ENCODE results near the gene PAX7.
"Not testable (repeated sequence)": the region's sequence is repeated elsewhere in the genome, so short reads cannot be mapped to it uniquely, and the experiment has no call there.

Gene PAX7

GRCh38 chr1:18684303-18684702 lies 53.7 kb downstream of the PAX7 start:
- H3K27ac Mint-ChIP-seq, result no peak overlapping the region
- H3K27me3 Mint-ChIP-seq, result peaks cover 1% of the 10 kb centered on the region
- no peaks in the 10 kb centered on the region for H3K4me1 Mint-ChIP-seq (ENCODE audit: low read depth)
- H3K9me3 Mint-ChIP-seq (ENCODE audit: low read depth), result no peaks in the 10 kb centered on the region
- no peaks in the 10 kb centered on the region for H3K36me3 Mint-ChIP-seq
- no peak overlapping the region for H3K4me3 Mint-ChIP-seq

- Mint-ChIP-seq H3K27me3 (peaks cover 2% of the 10 kb centered on the region), H3K27ac (no peak overlapping the region), H3K36me3 (no peaks in the 10 kb centered on the region), H3K4me3 (no peak overlapping the region), H3K4me1 (ENCODE audit: low read depth) (no peaks in the 10 kb centered on the region), H3K9me3 (ENCODE audit: low read depth) (no peaks in the 10 kb centered on the region)
These were observed 55.9 kb downstream of the PAX7 start for GRCh38 chr1:18686540-18686939.

DNA sequence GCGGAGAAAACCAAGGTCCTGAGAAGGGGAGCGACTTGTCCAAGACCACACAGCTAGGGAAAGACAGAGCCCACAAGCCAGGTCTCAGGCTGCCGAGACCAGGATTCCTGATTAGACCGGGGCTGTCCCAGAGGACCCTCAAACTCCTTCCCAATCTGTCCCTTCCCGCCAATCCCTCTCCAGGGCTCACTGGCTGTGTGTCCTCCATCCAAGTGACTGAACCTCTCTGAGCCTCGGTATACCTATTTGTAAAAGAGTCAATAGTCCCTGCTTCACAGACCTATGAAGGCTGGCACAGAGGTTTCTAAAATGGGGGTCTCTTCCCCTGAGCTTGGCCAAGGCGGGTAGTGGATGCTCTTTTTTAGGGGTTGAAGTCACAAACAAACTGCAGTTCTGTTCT lies 56.6 kb downstream of the PAX7 start:
- peaks cover 5% of the 10 kb centered on the region for H3K27me3 Mint-ChIP-seq
- H3K4me3 Mint-ChIP-seq, result no peak overlapping the region
- H3K9me3 Mint-ChIP-seq (ENCODE audit: low read depth), result no peaks in the 10 kb centered on the region
- no peak overlapping the region for H3K27ac Mint-ChIP-seq
- H3K4me1 Mint-ChIP-seq (ENCODE audit: low read depth), result no peaks in the 10 kb centered on the region
- H3K36me3 Mint-ChIP-seq, result no peaks in the 10 kb centered on the region

GRCh38 chr1:18691648-18692047 lies 61.0 kb downstream of the PAX7 start:
- Mint-ChIP-seq H3K9me3 (ENCODE audit: low read depth) (no peaks in the 10 kb centered on the region), H3K27me3 (peaks cover 10% of the 10 kb centered on the region), H3K36me3 (no peaks in the 10 kb centered on the region), H3K27ac (no peak overlapping the region), H3K4me1 (ENCODE audit: low read depth) (no peaks in the 10 kb centered on the region), H3K4me3 (no peak overlapping the region)

DNA sequence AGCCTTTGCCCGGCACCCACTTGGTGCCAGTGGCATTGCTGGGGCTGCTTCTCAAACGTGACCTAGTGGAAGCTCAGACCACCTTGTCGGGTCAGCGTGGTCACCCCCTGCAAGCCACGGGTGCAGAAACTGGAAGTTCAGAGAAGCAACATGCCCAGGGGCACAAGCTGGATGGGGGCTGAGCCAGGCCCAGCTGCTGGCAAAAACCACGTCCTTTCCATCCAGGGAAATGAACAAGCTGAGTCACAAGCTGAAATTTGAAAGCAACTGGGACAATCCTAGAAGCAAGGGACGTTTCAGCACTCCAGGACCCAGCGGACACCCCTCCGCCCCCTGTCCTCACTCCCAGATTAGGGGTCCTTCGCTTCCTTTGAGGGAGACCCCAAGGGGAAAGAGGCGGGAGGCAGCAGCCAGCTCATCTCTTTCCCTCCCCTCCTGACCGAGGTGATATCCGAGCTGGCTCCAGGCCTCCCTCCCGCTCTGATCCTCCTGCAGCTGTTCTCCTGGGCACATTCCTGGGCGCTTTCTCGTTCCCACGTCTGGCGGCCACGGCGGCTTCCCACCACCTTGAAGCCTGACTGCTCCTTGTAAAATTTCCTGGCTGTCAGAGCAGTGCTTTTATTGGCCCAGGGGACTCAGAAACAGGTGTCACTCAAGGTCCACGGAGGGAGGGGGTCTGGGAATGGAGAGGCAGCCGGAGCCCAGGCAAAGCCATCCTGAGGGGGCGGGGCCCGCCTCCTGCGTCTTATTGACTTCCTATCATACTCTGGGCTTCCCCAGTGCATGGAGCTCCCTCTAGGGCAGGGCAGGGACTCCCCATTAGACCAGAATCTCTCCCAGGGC lies 62.8 kb downstream of the PAX7 start:
- Mint-ChIP-seq H3K36me3 (no peaks in the 10 kb centered on the region), H3K9me3 (ENCODE audit: low read depth) (no peaks in the 10 kb centered on the region), H3K4me1 (ENCODE audit: low read depth) (no peaks in the 10 kb centered on the region), H3K27me3 (peaks cover 14% of the 10 kb centered on the region), H3K4me3 (no peak overlapping the region), H3K27ac (no peak overlapping the region)

DNA sequence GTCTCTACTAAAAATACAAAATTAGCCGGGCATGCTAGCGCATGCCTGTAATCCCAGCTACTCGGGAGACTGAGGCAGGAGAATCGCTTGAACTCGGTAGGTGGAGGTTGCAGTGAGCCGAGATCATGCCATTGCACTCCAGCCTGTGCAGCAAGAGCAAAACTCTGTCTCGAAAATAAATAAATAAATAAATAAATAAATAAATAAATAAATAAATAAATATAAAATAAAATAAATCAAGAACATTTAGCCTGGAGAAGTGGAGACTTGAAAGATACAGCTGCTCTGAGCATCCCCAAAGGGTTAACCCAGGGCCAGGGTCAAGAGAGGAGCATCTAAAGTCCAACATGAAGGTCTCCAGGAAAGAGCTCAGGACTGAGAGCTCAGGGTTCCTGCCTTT lies 63.6 kb downstream of the PAX7 start:
- not testable (repeated sequence) for H3K36me3 Mint-ChIP-seq; H3K27ac Mint-ChIP-seq; H3K9me3 Mint-ChIP-seq (ENCODE audit: low read depth); H3K4me3 Mint-ChIP-seq; H3K4me1 Mint-ChIP-seq (ENCODE audit: low read depth)
- H3K27me3 Mint-ChIP-seq, result peaks cover 17% of the 10 kb centered on the region

DNA sequence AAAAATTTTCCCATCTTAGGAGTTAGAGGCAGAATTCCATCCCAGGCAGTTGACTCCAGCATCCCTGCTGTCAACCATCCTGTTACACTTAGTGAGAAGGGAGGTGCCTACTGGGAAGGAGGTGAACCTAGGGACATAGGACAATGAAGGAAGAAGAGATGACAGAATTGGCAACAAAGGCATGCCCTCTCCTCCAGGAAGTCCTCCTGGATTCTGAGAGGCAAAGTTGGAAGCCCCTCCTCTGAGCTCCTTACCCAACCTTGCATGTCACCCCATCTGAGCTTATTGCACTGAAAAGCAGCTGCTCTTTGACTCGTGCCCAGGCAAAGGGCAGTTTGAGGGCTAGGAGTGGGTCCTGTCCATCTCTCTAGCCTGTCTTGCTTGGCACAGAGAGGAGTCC lies 66.9 kb downstream of the PAX7 start:
- no peaks in the 10 kb centered on the region for H3K4me1 Mint-ChIP-seq (ENCODE audit: low read depth)
- no peaks in the 10 kb centered on the region for H3K9me3 Mint-ChIP-seq (ENCODE audit: low read depth)
- H3K4me3 Mint-ChIP-seq, result no peak overlapping the region
- H3K27ac Mint-ChIP-seq, result no peak overlapping the region
- peaks cover 17% of the 10 kb centered on the region for H3K27me3 Mint-ChIP-seq
- no peaks in the 10 kb centered on the region for H3K36me3 Mint-ChIP-seq

DNA sequence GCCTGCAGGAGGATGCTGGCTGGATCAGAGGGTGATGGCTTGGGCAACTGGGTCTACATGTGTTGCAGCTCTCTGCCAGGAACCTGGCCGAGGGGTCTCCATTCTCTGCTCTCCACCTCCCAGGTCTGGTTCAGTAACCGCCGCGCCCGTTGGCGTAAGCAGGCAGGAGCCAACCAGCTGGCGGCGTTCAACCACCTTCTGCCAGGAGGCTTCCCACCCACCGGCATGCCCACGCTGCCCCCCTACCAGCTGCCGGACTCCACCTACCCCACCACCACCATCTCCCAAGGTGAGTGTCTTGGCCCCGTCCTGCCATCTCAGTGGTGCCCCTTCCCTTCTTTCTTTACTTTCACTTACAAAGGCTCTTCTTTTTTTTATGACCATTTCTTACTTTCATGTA lies 69.9 kb downstream of the PAX7 start:
- H3K36me3 Mint-ChIP-seq, result no peaks in the 10 kb centered on the region
- no peak overlapping the region for H3K4me3 Mint-ChIP-seq
- no peaks in the 10 kb centered on the region for H3K9me3 Mint-ChIP-seq (ENCODE audit: low read depth)
- no peaks in the 10 kb centered on the region for H3K4me1 Mint-ChIP-seq (ENCODE audit: low read depth)
- no peak overlapping the region for H3K27ac Mint-ChIP-seq
- H3K27me3 Mint-ChIP-seq, result peaks cover 22% of the 10 kb centered on the region

- Mint-ChIP-seq H3K27me3 (peaks cover 24% of the 10 kb centered on the region), H3K27ac (no peak overlapping the region), H3K4me3 (no peak overlapping the region), H3K36me3 (no peaks in the 10 kb centered on the region), H3K9me3 (ENCODE audit: low read depth) (no peaks in the 10 kb centered on the region), H3K4me1 (ENCODE audit: low read depth) (no peaks in the 10 kb centered on the region)
These were observed 70.5 kb downstream of the PAX7 start for GRCh38 chr1:18701183-18701582.

- H3K4me3 Mint-ChIP-seq, result no peak overlapping the region
- H3K27me3 Mint-ChIP-seq, result peaks cover 15% of the 10 kb centered on the region
- no peak overlapping the region for H3K27ac Mint-ChIP-seq
- no peaks in the 10 kb centered on the region for H3K36me3 Mint-ChIP-seq
- no peaks in the 10 kb centered on the region for H3K9me3 Mint-ChIP-seq (ENCODE audit: low read depth)
- H3K4me1 Mint-ChIP-seq (ENCODE audit: low read depth), result no peaks in the 10 kb centered on the region
These were observed 72.5 kb downstream of the PAX7 start for GRCh38 chr1:18703041-18703621.

DNA sequence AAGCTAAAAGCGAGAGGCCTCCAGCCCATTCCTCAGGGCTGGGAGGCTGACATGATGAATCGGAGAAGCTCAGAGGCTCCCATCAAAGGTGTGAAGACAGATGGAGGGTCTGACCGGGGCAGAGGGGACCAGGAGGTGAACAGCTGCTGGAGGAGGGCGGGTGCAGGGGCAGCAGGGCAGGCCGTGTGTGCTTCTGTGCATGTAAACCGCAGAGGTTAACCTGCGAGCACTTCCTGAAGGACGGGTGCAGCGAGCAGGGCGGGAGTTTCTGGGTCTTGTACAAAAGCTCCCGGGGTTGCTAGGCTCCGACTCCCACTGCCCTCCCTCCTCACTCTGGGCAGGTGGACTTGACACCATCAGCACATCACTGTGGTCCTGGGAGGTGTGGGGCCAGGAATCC lies 75.2 kb downstream of the PAX7 start:
- Mint-ChIP-seq H3K36me3 (no peaks in the 10 kb centered on the region), H3K27me3 (peaks cover 14% of the 10 kb centered on the region), H3K9me3 (ENCODE audit: low read depth) (no peaks in the 10 kb centered on the region), H3K4me3 (no peak overlapping the region), H3K4me1 (ENCODE audit: low read depth) (no peaks in the 10 kb centered on the region), H3K27ac (no peak overlapping the region)

DNA sequence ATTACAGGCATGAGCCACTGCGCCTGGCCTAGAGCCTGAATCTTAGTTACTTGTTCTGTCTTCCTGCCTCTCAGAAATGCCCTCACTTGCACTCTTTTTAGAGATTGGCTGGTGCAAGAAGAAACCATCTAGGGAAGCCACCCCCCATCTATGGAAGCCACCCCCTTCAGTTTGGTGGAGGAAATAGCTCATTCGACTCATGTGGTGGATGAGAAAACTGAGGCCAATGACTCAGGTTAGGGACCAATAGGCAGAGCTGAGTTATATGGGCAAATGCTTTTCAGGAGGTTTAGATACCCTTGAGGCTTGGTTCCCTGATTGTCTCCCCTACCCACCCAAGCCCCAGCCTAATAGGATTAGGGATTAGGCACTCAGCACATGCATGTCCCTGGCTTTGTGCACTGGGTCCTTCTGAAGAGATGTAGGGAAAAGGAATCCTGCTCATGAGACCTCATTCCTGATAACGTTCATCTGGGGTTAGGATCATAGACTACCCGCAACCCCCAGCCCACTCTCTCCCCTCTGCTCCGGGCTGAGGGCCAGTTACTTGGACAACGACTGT lies 77.1 kb downstream of the PAX7 start:
- H3K4me1 Mint-ChIP-seq (ENCODE audit: low read depth), result no peaks in the 10 kb centered on the region
- H3K4me3 Mint-ChIP-seq, result no peak overlapping the region
- H3K9me3 Mint-ChIP-seq (ENCODE audit: low read depth), result no peaks in the 10 kb centered on the region
- no peaks in the 10 kb centered on the region for H3K36me3 Mint-ChIP-seq
- no peak overlapping the region for H3K27ac Mint-ChIP-seq
- peaks cover 10% of the 10 kb centered on the region for H3K27me3 Mint-ChIP-seq

- no peaks in the 10 kb centered on the region for H3K36me3 Mint-ChIP-seq
- H3K27me3 Mint-ChIP-seq, result peaks cover 8% of the 10 kb centered on the region
These were observed 79.4 kb downstream of the PAX7 start for GRCh38 chr1:18710002-18710401.

DNA sequence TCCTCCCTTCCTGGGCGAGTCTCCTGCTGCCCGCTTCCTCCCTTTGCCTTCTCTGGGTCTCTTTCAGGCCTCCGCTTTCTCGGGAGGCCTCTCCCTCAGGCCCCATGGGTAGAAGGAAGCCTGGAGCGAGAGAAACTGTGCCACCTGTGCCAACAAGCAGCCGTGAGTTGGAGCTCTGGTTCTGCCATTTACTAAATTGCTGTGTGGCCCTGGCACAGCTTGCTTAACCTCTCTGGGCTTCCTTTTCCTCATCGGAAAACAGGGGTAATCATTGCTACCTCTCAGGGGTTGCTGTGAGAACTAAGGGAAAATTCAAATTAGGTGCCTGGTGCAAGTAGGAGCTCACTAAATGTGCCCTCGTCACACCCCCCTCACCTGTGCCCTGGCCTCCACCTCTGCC lies 80.4 kb downstream of the PAX7 start:
- H3K27me3 Mint-ChIP-seq, result peaks cover 10% of the 10 kb centered on the region
- H3K9me3 Mint-ChIP-seq (ENCODE audit: low read depth), result no peaks in the 10 kb centered on the region
- H3K27ac Mint-ChIP-seq, result no peak overlapping the region
- no peak overlapping the region for H3K4me3 Mint-ChIP-seq
- H3K4me1 Mint-ChIP-seq (ENCODE audit: low read depth), result no peaks in the 10 kb centered on the region
- H3K36me3 Mint-ChIP-seq, result no peaks in the 10 kb centered on the region

More at GRCh38 chr1:18710002-18710401, 79.4 kb downstream of the PAX7 start:
- no peaks in the 10 kb centered on the region for H3K9me3 Mint-ChIP-seq (ENCODE audit: low read depth)
- no peak overlapping the region for H3K27ac Mint-ChIP-seq
- H3K4me1 Mint-ChIP-seq (ENCODE audit: low read depth), result no peaks in the 10 kb centered on the region
- H3K4me3 Mint-ChIP-seq, result no peak overlapping the region

GRCh38 chr1:18711536-18712251 lies 81.0 kb downstream of the PAX7 start:
- H3K27me3 Mint-ChIP-seq, result peaks cover 12% of the 10 kb centered on the region
- no peaks in the 10 kb centered on the region for H3K36me3 Mint-ChIP-seq
- peaks cover 3% of the 10 kb centered on the region for H3K4me1 Mint-ChIP-seq (ENCODE audit: low read depth)
- no peak overlapping the region for H3K27ac Mint-ChIP-seq
- no peak overlapping the region for H3K4me3 Mint-ChIP-seq
- H3K9me3 Mint-ChIP-seq (ENCODE audit: low read depth), result no peaks in the 10 kb centered on the region

All from activated naive CD8-positive, alpha-beta T cell (primary cell).